GM13977 (cell line): ENCODE data around the gene ZNF341.

ENCODE experiments used
- DNase-seq: peaks from one replicate; pipeline ENCODE4 v3.0.0; 2012; ENCODE audit warnings: low spot score
- CTCF ChIP-seq: IDR thresholded peaks from 2 replicates; pipeline ENCODE4 v1.5.1; 2012; ENCODE audit warnings: mild to moderate bottlenecking, control low read depth; ENCODE audit not compliant: insufficient read depth; ENCODE audit errors: extremely low read depth, missing control alignments
- in situ Hi-C: fragments of 300-500 bp; cut with MboI; formaldehyde crosslinking; loops from one replicate; pipeline ENCODE4 v1.12.0; 2022; ENCODE audit warnings: low sequenced_read_pairs, low pct_unique_long_range_greater_than_20kb, mixed read lengths, inconsistent platforms; ENCODE audit not compliant: unreplicated experiment

ZNF341 gene

GRCh38 chr20:33729101-33729500, 2.7 kb upstream of the ZNF341 start:
- no peak for TF ChIP-seq CTCF
- in situ Hi-C loops, result no loop called here
- no peak for DNase-seq

GRCh38 chr20:33730946-33731692, 677 bp upstream of the ZNF341 start:
- DNase-seq, result no peak
- in situ Hi-C loops, result no loop called here
- TF ChIP-seq CTCF, result no peak

GRCh38 chr20:33732166-33732970, 572 bp downstream of the ZNF341 start:
- in situ Hi-C loops, result no loop called here
- peak; percentile 25 for TF ChIP-seq CTCF
- peak; percentile 85 for DNase-seq

GRCh38 chr20:33733654-33734576, 2.1 kb downstream of the ZNF341 start:
- DNase-seq, result no peak
- TF ChIP-seq CTCF, result no peak
- in situ Hi-C loops, result no loop called here

- in situ Hi-C loops, result no loop called here
Measured at GRCh38 chr20:33736962-33737361, 5.2 kb downstream of the ZNF341 start.

More at GRCh38 chr20:33736962-33737361, 5.2 kb downstream of the ZNF341 start:
- DNase-seq, result no peak
- no peak for TF ChIP-seq CTCF
